K562 (cell line): ENCODE data around the gene FAM227A. TPM values are rescaled to one million over a fixed set of nuclear protein-coding genes. Genes with fewer than 3 reads are reported as not detected.

ENCODE experiments used
- BRD4 ChIP-seq: fragments of 200-600 bp; sonication (generic); IDR thresholded peaks from 2 replicates; pipeline ENCODE4 v1.6.1; 2017; ENCODE audit warnings: inconsistent platforms
- ETV1 ChIP-seq: fragments of 450-650 bp; conservative IDR thresholded peaks from 2 replicates; pipeline ENCODE4 v1.6.1; 2016; ENCODE audit warnings: missing genetic modification characterization, control low read depth, low read depth, missing compliant biosample characterization
- FOXK2 ChIP-seq, 2 experiments: fragments of 450-650 bp; IDR thresholded peaks in 1 of 2; conservative IDR thresholded peaks in 1 of 2; 2 replicates each; pipeline ENCODE4 v1.6.1; 2016; ENCODE audit warnings: low read depth in 2 of 2, mild to moderate bottlenecking in 1 of 2
- NONO ChIP-seq, 2 experiments: fragments of 200-400 bp in 1 of 2; fragments of 450-650 bp in 1 of 2; formaldehyde crosslinking in 1 of 2; IDR thresholded peaks; 2 replicates each; pipeline ENCODE4 v1.6.1; 2017; ENCODE audit warnings: low read depth in 2 of 2, mild to moderate bottlenecking in 2 of 2, moderate library complexity in 2 of 2, low read length in 1 of 2
- POLR2G ChIP-seq: fragments of 200-400 bp; formaldehyde crosslinking; IDR thresholded peaks from 2 replicates; pipeline ENCODE4 v1.6.1; 2017; ENCODE audit warnings: low read depth, mild to moderate bottlenecking, antibody characterized with exemption, low read length, moderate library complexity
- PYGO2 ChIP-seq: fragments of 450-650 bp; IDR thresholded peaks from 2 replicates; pipeline ENCODE4 v1.6.1; 2016; ENCODE audit warnings: mild to moderate bottlenecking, missing genetic modification characterization, moderate library complexity, missing compliant biosample characterization
- RB1 ChIP-seq: fragments of 450-650 bp; IDR thresholded peaks from 2 replicates; pipeline ENCODE4 v1.6.1; 2017; ENCODE audit warnings: low read depth, mild to moderate bottlenecking
- STAG1 ChIP-seq: sonication (generic); formaldehyde crosslinking; IDR thresholded peaks from 2 replicates; pipeline ENCODE4 v1.5.0; 2020; ENCODE audit warnings: missing genetic modification reagents, borderline replicate concordance
- TCF7L2 ChIP-seq: fragments of 150-350 bp; IDR thresholded peaks from 2 replicates; pipeline ENCODE4 v1.6.1; 2016; ENCODE audit warnings: low read depth, mild to moderate bottlenecking, low read length, moderate library complexity
- YY1 ChIP-seq, 3 experiments: IDR thresholded peaks; 2 replicates each; pipeline ENCODE4 v1.6.1; 2011; ENCODE audit warnings: low read length in 2 of 3, mild to moderate bottlenecking in 2 of 3, moderate library complexity in 2 of 3, borderline replicate concordance in 1 of 3, control low read depth in 1 of 3, low read depth in 1 of 3; ENCODE audit not compliant: insufficient read depth in 3 of 3, insufficient replicate concordance in 2 of 3, control insufficient read depth in 1 of 3, insufficient read length in 1 of 3; ENCODE audit errors: extremely low read depth in 1 of 3
- ZC3H8 ChIP-seq: fragments of 450-650 bp; IDR thresholded peaks from 2 replicates; pipeline ENCODE4 v1.6.1; 2017
- polyA plus RNA-seq, 8 experiments: library from polyadenylated mRNA; depleted of rRNA in 4 of 8; stranded (reverse) in 5 of 8; unstranded in 3 of 8; fragments of >200 nt; fragmentation: Nextera tagmentation in 2 of 8; fragmentation: Illumina TruSeq in 1 of 8; extraction: Ambion mirVana in 2 of 8; extraction: Trizol in 1 of 8; gene quantifications; 2 replicates each; pipeline versions ENCODE4 v1.2.1 to v1.2.3, GENCODE V29; 2011 to 2014; ENCODE audit warnings: inconsistent platforms in 1 of 8, missing spikeins in 1 of 8
- total RNA-seq, 7 experiments: library from RNA; depleted of rRNA in 6 of 7; stranded (reverse); fragments of >200 nt in 6 of 7; fragmentation: Illumina TruSeq in 2 of 7; extraction: Trizol in 2 of 7; gene quantifications; 2 replicates each; pipeline versions ENCODE4 v1.2.1 to v1.2.3, GENCODE V29; 2011 to 2021; ENCODE audit warnings: low replicate concordance in 1 of 7
- TF ChIP-seq, protein P1 (sequence below), 2 experiments: fragments of 450-650 bp in 1 of 2; sonication (generic) in 1 of 2; formaldehyde crosslinking in 1 of 2; IDR thresholded peaks; 2 replicates each; pipeline versions ENCODE4 v1.7.1 to v1.9.0; 2016 to 2022; ENCODE audit warnings: inconsistent platforms in 1 of 2, mild to moderate bottlenecking in 1 of 2, missing genetic modification reagents in 1 of 2

FAM227A gene
- total and polyA plus RNA-seq, 9 of the 15 experiments (the other 6 are each of a cell fraction or from before 2014, with no cell fraction given): 0.10 to 2.2 (median 0.83) TPM

DNA sequence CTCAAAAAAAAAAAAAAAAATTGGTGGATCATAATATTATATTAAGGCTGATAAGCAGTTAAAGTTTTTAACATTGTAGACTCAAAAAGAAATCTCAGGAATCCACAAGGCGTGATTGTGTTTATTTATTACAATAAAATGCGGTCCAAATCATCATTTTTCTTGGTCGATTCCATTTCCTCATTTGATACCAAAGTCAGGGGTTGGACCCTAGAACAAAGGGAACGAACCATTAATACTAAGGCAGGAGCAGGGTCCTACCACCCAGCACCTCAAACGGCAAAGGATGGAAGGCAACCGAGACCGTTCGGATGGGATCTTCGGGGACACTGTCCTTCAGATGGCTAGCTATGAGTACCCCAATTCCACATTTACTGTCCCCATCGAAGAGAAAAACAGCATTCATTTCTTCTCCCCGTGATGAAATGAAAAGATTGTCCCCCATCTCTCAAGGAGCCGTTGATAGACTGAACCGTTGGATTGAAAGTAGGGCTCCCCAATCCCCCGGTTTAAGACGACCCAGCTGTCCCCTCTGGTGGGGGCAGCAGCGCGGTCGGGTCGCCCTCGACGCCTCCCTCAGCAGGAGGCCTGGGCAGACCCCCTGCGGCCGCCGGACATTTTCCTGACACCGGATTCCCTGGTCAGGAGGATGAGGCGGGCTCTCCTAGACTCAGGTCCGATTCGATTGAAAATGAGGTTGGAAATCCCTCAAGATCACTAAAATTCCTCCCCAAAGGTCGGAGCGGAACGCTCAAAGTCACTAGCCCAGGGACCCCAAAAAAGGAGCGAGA is 86.8 kb downstream of the FAM227A start (continued):
- 0 out of 2 replicates have a peak, but pooled peaks have one; percentile 21 for TF ChIP-seq ETV1
- TF ChIP-seq ZC3H8: no peak
- peak in 1 of 2 experiments; percentile 68; a peak in 1 of 4 replicates for TF ChIP-seq NONO (IDR thresholded peaks at IDR 0.05; ENCODE audit: low read depth in 2 of 2, low read length in 1 of 2)
- peak; percentile 47; the same call in 1 of the 2 replicates for TF ChIP-seq TCF7L2
- peak in 1 of 3 experiments; percentile 31 for TF ChIP-seq YY1 (IDR thresholded peaks at IDR 0.05; ENCODE audit: borderline replicate concordance in 1 of 3, control insufficient read depth in 1 of 3, extremely low read depth in 1 of 3, insufficient read depth in 3 of 3, insufficient read length in 1 of 3, insufficient replicate concordance in 2 of 3, low read depth in 1 of 3, low read length in 2 of 3)
- 0 out of 2 replicates have a peak, but pooled peaks have one; percentile 11 for TF ChIP-seq STAG1
- peak in 1 of 2 experiments; percentile 87; a peak in 2 of 4 replicates for TF ChIP-seq FOXK2 (conservative IDR thresholded peaks at IDR 0.05 in 1 of 2, IDR thresholded peaks at IDR 0.05 in 1 of 2; ENCODE audit: low read depth in 2 of 2)
- no peak for TF ChIP-seq PYGO2 (tag)
- no peak for TF ChIP-seq RB1
- peak; percentile 18; the same call in 1 of the 2 replicates for TF ChIP-seq POLR2G
- 0 out of 2 replicates have a peak, but pooled peaks have one; percentile 13 for TF ChIP-seq BRD4
- TF ChIP-seq, protein P1, sequence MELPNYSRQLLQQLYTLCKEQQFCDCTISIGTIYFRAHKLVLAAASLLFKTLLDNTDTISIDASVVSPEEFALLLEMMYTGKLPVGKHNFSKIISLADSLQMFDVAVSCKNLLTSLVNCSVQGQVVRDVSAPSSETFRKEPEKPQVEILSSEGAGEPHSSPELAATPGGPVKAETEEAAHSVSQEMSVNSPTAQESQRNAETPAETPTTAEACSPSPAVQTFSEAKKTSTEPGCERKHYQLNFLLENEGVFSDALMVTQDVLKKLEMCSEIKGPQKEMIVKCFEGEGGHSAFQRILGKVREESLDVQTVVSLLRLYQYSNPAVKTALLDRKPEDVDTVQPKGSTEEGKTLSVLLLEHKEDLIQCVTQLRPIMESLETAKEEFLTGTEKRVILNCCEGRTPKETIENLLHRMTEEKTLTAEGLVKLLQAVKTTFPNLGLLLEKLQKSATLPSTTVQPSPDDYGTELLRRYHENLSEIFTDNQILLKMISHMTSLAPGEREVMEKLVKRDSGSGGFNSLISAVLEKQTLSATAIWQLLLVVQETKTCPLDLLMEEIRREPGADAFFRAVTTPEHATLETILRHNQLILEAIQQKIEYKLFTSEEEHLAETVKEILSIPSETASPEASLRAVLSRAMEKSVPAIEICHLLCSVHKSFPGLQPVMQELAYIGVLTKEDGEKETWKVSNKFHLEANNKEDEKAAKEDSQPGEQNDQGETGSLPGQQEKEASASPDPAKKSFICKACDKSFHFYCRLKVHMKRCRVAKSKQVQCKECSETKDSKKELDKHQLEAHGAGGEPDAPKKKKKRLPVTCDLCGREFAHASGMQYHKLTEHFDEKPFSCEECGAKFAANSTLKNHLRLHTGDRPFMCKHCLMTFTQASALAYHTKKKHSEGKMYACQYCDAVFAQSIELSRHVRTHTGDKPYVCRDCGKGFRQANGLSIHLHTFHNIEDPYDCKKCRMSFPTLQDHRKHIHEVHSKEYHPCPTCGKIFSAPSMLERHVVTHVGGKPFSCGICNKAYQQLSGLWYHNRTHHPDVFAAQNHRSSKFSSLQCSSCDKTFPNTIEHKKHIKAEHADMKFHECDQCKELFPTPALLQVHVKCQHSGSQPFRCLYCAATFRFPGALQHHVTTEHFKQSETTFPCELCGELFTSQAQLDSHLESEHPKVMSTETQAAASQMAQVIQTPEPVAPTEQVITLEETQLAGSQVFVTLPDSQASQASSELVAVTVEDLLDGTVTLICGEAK (IDR thresholded peaks at IDR 0.05): 0 out of 2 replicates have a peak, but pooled peaks have one; percentile 13
- TF ChIP-seq, protein P1 (CRISPR knock-in tag; IDR thresholded peaks at IDR 0.05): no peak
